ENCODE data around the gene UBALD1.

DNA sequence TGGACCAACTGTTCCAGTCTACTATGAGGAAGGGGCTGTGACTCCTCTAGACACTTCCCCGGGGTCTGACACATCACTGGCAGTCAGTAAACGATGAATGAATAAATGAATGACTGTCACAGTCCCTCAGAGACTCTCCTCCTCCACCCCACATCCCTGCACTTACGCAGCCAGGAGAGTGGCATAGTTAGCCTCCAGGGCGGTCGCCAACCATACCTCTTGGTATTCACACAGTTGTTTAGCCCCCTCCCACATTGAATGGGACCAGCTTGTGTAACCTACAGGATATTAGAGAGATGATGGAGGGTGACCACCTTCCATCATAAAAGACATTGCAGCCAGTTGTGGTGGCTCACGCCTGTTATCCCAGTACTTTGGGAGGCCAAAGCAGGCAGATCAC is 25.7 kb downstream of the UBALD1 start:
- TF ChIP-seq FOXM1 (IDR thresholded peaks at IDR 0.05; ENCODE audit: borderline replicate concordance): no peak
- no peak for TF ChIP-seq SP1 (IDR thresholded peaks at IDR 0.05)
- no peak for TF ChIP-seq FOXK2 (IDR thresholded peaks at IDR 0.05)

All from HEK293T (cell line).